Lung (tissue), 12 donors: ENCODE data around the gene SULF2. TPM values are rescaled to one million over a fixed set of nuclear protein-coding genes. Genes with fewer than 3 reads are reported as not detected.

Experiments used
- ATAC-seq: fragments of 200-7000 bp; cut with Tn5 transposase; one replicate; pipeline ENCODE4 v1.9.1; 2020; ENCODE audit warnings: moderate number of reproducible peaks; ENCODE audit not compliant: insufficient read depth, low FRiP score
- DNase-seq, 3 donors: peaks; one replicate each; pipeline ENCODE4 v3.0.0-alpha.2; 2013 to 2017
- H3K27ac ChIP-seq, 2 donors: one replicate each; pipeline ENCODE4 v1.5.1; 2013; ENCODE audit warnings: mild to moderate bottlenecking in 2 of 2, moderate library complexity in 2 of 2, control low read depth in 1 of 2, inconsistent platforms in 1 of 2, low read depth in 1 of 2, low read length in 1 of 2
- H3K27me3 ChIP-seq, 3 donors: one replicate each; pipeline ENCODE4 v1.5.1; 2013; ENCODE audit warnings: low read length in 2 of 3; ENCODE audit not compliant: control insufficient read depth in 3 of 3, insufficient read depth in 3 of 3
- H3K36me3 ChIP-seq, 4 donors: one replicate each; pipeline ENCODE4 v1.5.1; 2013; ENCODE audit warnings: low read length in 4 of 4, mild to moderate bottlenecking in 1 of 4, moderate library complexity in 1 of 4; ENCODE audit not compliant: control insufficient read depth in 4 of 4, insufficient read depth in 4 of 4
- H3K4me1 ChIP-seq, 5 donors: one replicate each; pipeline ENCODE4 v1.5.1; 2013; ENCODE audit warnings: low read length in 5 of 5, mild to moderate bottlenecking in 2 of 5, moderate library complexity in 1 of 5; ENCODE audit not compliant: control insufficient read depth in 5 of 5, insufficient read depth in 5 of 5
- H3K4me3 ChIP-seq: one replicate; pipeline ENCODE4 v1.5.1; 2013; ENCODE audit warnings: mild to moderate bottlenecking, control low read depth, moderate library complexity
- H3K9ac ChIP-seq, 2 donors: one replicate each; pipeline ENCODE4 v1.5.1; 2013; ENCODE audit warnings: low read length in 2 of 2, control low read depth in 1 of 2; ENCODE audit not compliant: insufficient read depth in 1 of 2
- H3K9me3 ChIP-seq, 4 donors: one replicate each; pipeline ENCODE4 v1.5.1; 2013; ENCODE audit warnings: low read length in 3 of 4, mild to moderate bottlenecking in 1 of 4, moderate library complexity in 1 of 4; ENCODE audit not compliant: control insufficient read depth in 4 of 4, insufficient read depth in 3 of 4
- CTCF ChIP-seq: IDR thresholded peaks from 2 replicates; pipeline ENCODE4 v1.5.1; 2012; ENCODE audit warnings: mild to moderate bottlenecking; ENCODE audit errors: control extremely low read depth, extremely low read depth
- WGBS, 2 donors: extraction: QIAGEN DNeasy Blood & Tissue Kit; methylation state at CpG; one replicate each; pipeline ENCODE4 v1.1.7; 2013; 5-methylcytosine and 5-hydroxymethylcytosine counted together
- polyA plus RNA-seq, 2 donors: library from polyadenylated mRNA; stranded (reverse); fragments of 200-250 nt; gene quantifications; one replicate each; pipeline ENCODE4 v1.2.1, GENCODE V29; 2013
- total RNA-seq, 2 donors: library from RNA; depleted of rRNA in 1 of 2; stranded (reverse); fragments of >200 nt in 1 of 2; gene quantifications; one replicate each; pipeline ENCODE4 v1.2.1, GENCODE V29; 2014 to 2021
- donor health status: control.
- donor health status: control.
- donor health status: Bipolar disorder and iron deficiency.
- donor health status: healthy.
- donor health status: DM: yes; HTN: yes; CAD: no.

The SULF2 gene
- total and polyA plus RNA-seq, 4 donors, result 17.7 to 42.4 (median 23.6) TPM

DNA sequence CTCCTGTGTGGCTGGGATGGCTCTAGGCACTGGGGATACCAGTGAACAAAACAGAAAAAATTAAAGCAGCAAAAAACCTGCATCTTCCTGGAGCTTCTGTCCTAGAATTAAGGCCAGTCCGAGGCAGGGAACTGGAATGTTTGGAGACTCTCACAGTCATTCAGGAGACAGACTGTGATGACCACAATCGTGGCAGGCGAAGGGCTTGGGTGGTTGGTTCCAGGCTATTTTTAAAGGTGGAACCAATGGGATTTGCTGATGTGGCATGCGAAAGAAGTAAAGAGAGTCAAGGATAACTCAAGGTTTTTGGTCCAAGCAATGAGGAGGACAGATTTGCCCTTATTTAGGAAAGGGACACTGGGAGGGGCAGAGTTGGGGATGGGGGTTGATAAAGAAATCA is 66.9 kb downstream of the SULF2 start:
- H3K4me1 ChIP-seq, result peaks cover 0 to 11% (median 3%) of the 10 kb centered on the region in 5 donors

DNA sequence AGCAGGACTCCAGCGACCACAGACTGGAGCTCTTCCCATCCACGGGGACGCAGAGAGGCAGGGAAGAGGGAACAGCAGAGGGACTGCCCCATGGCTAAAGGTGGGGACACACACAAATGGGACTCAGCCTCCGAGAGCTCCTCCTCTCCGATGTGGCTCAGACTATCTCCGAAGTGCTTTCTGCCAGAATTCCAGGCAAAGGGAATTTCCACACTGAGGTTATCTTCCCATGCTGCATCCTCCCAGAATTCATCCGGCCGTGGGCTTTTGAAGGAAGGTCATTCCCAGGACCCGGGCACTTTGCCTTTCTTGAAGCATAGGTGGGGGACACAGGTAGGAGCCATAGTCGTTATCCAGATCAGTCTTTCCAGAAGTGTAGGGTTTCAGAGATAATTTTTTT is 67.9 kb downstream of the SULF2 start:
- Histone ChIP-seq H3K9ac (no peak overlapping the region), H3K4me3 (no peak overlapping the region), H3K9me3 (no peaks in the 10 kb centered on the region), H3K4me1 (peaks cover 0 to 11% (median 3%) of the 10 kb centered on the region in 5 donors), H3K36me3 (peaks cover 0 to 2% (median 0%) of the 10 kb centered on the region in 4 donors), H3K27ac (no peak overlapping the region), H3K27me3 (no peaks in the 10 kb centered on the region)
- no peak for TF ChIP-seq CTCF
- DNase-seq, result no peak
- WGBS, 2 donors, result 74 to 88% methylated on average over 10 of the region's 10 CpGs
- no peak for ATAC-seq

More for the DNA sequence above, 66.9 kb downstream of the SULF2 start:
- no peak for TF ChIP-seq CTCF
- Histone ChIP-seq H3K27me3 (no peaks in the 10 kb centered on the region), H3K9me3 (no peaks in the 10 kb centered on the region), H3K4me3 (no peak overlapping the region), H3K36me3 (peaks cover 0 to 2% (median 0%) of the 10 kb centered on the region in 4 donors), H3K27ac (no peak overlapping the region), H3K9ac (no peak overlapping the region)
- ATAC-seq, result no peak
- 88 to 96% methylated on average over 4 of the region's 4 CpGs for WGBS, 2 donors
- DNase-seq, result no peak

DNA sequence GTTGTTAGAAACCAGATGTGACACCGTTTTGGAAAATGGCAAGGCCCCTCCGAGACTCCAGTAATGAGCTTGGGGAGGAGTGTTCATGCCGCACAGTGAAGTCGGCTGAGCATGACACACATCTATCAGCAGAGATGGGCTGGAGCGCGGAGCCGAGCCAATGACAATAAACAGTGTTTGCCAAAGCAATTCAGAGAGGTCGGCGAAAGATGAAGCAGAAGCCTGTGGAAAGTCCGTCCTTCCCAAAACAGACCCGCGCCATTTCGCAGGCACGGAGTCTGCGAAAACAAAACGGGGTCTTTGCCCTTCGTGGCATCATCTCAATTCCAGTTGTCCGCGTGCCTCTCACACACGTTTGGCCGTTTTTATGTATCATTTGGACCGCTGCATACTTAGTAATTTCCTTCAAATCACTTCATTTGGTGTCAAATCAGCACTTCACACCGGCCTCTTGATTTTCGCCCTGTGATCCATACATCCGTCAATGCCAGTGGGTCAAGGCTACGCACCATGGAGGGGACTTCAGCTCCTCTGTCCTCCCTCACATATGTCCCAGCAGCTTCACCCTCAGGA is 71.3 kb downstream of the SULF2 start:
- H3K9ac ChIP-seq, result no peak overlapping the region
- H3K36me3 ChIP-seq, result peaks cover 0 to 2% (median 0%) of the 10 kb centered on the region in 4 donors
- no peak for TF ChIP-seq CTCF
- no peaks in the 10 kb centered on the region for H3K4me1 ChIP-seq
- 77 to 91% methylated on average over 26 of the region's 26 CpGs for WGBS, 2 donors
- peak; percentile 27 for ATAC-seq
- no peaks in the 10 kb centered on the region for H3K9me3 ChIP-seq
- no peak overlapping the region for H3K27ac ChIP-seq
- peak in 2 of 3 donors; percentile 19 to 23 for DNase-seq
- no peak overlapping the region for H3K4me3 ChIP-seq
- H3K27me3 ChIP-seq, result peaks cover 0 to 5% (median 0%) of the 10 kb centered on the region in 3 donors

DNA sequence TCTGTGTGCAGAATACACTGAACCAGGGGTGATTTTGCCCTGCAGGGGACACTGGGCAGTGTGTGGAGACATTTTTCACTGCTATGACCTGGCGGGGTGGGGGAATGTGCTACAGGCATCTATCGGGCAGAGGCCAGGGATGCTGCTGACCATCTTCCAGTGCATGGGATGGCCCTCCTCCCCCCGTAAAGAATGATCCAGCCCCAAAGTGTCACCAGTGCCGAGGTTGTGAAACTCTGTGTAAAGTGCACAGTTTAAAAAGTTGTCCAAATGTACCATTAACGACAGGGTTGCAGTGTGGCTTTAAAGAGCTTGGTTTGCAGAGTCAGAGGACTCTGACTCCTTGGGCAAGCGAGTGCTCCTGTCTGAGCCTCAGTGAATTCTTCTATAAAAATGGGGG is 72.1 kb downstream of the SULF2 start:
- Histone ChIP-seq H3K9me3 (no peaks in the 10 kb centered on the region), H3K27ac (no peak overlapping the region), H3K27me3 (peaks cover 0 to 5% (median 1%) of the 10 kb centered on the region in 3 donors), H3K4me1 (no peaks in the 10 kb centered on the region), H3K9ac (no peak overlapping the region), H3K4me3 (no peak overlapping the region), H3K36me3 (peaks cover 0 to 2% (median 0%) of the 10 kb centered on the region in 4 donors)
- WGBS, 2 donors, result 85 to 94% methylated on average over 6 of the region's 6 CpGs
- ATAC-seq, result no peak
- no peak for DNase-seq
- TF ChIP-seq CTCF, result no peak
